Measurements from ENCODE around the gene LMAN1.

LMAN1 gene

GRCh38 chr18:59293317-59293716, 65.7 kb downstream of the LMAN1 start:
- H3K27me3 ChIP-seq = peaks cover 7% of the 10 kb centered on the region
- H3K36me3 ChIP-seq = no peaks in the 10 kb centered on the region
- H3K4me3 ChIP-seq (ENCODE audit: low read depth, low read length) = no peak overlapping the region
- DNase-seq = no peak
- H3K4me1 ChIP-seq = no peaks in the 10 kb centered on the region
- TF ChIP-seq CTCF (IDR thresholded peaks at IDR 0.05; ENCODE audit: low read depth, low read length) = no peak
- no peaks in the 10 kb centered on the region for H3K9me3 ChIP-seq

GRCh38 chr18:59286341-59286740, 72.7 kb downstream of the LMAN1 start:
- no peak for TF ChIP-seq CTCF (IDR thresholded peaks at IDR 0.05; ENCODE audit: low read depth, low read length)
- no peaks in the 10 kb centered on the region for H3K36me3 ChIP-seq
- H3K9me3 ChIP-seq = no peaks in the 10 kb centered on the region
- H3K4me1 ChIP-seq = no peaks in the 10 kb centered on the region
- DNase-seq = no peak
- H3K27me3 ChIP-seq = peaks cover 54% of the 10 kb centered on the region
- no peak overlapping the region for H3K4me3 ChIP-seq (ENCODE audit: low read depth, low read length)

- Histone ChIP-seq H3K9me3 (no peaks in the 10 kb centered on the region), H3K27me3 (peaks cover 79% of the 10 kb centered on the region), H3K4me1 (no peaks in the 10 kb centered on the region), H3K36me3 (no peaks in the 10 kb centered on the region), H3K4me3 (ENCODE audit: low read depth, low read length) (no peak overlapping the region)
- TF ChIP-seq CTCF (IDR thresholded peaks at IDR 0.05; ENCODE audit: low read depth, low read length) = no peak
- no peak for DNase-seq
These were observed 76.7 kb downstream of the LMAN1 start for GRCh38 chr18:59282341-59282740.

GRCh38 chr18:59279722-59280121, 79.3 kb downstream of the LMAN1 start:
- H3K27me3 ChIP-seq = peaks cover 70% of the 10 kb centered on the region
- H3K9me3 ChIP-seq = no peaks in the 10 kb centered on the region
- no peaks in the 10 kb centered on the region for H3K36me3 ChIP-seq
- no peak for DNase-seq
- H3K4me1 ChIP-seq = no peaks in the 10 kb centered on the region
- H3K4me3 ChIP-seq (ENCODE audit: low read depth, low read length) = no peak overlapping the region
- TF ChIP-seq CTCF (IDR thresholded peaks at IDR 0.05; ENCODE audit: low read depth, low read length) = no peak

GRCh38 chr18:59279193-59279592, 79.9 kb downstream of the LMAN1 start:
- peaks cover 72% of the 10 kb centered on the region for H3K27me3 ChIP-seq
- no peak for TF ChIP-seq CTCF (IDR thresholded peaks at IDR 0.05; ENCODE audit: low read depth, low read length)

GRCh38 chr18:59278793-59279192, 80.3 kb downstream of the LMAN1 start:
- Histone ChIP-seq H3K4me1 (no peaks in the 10 kb centered on the region), H3K4me3 (ENCODE audit: low read depth, low read length) (no peak overlapping the region), H3K9me3 (no peaks in the 10 kb centered on the region), H3K36me3 (no peaks in the 10 kb centered on the region), H3K27me3 (peaks cover 72% of the 10 kb centered on the region)
- no peak for TF ChIP-seq CTCF (IDR thresholded peaks at IDR 0.05; ENCODE audit: low read depth, low read length)
- DNase-seq = no peak

More at GRCh38 chr18:59279193-59279592, 79.9 kb downstream of the LMAN1 start:
- Histone ChIP-seq H3K36me3 (no peaks in the 10 kb centered on the region), H3K4me1 (no peaks in the 10 kb centered on the region), H3K9me3 (no peaks in the 10 kb centered on the region), H3K4me3 (ENCODE audit: low read depth, low read length) (no peak overlapping the region)
- no peak for DNase-seq

All from BE2C (cell line).